ENCODE data around the gene TGFBRAP1.
"Not testable (repeated sequence)": the region's sequence is repeated elsewhere in the genome, so short reads cannot be mapped to it uniquely, and the experiment has no call there.

Gene TGFBRAP1

GRCh38 chr2:105357122-105357521 is 27.6 kb upstream of the TGFBRAP1 start:
- DNase-seq: no peak

GRCh38 chr2:105344704-105345345 is 15.3 kb upstream of the TGFBRAP1 start:
- no peak for DNase-seq

DNA sequence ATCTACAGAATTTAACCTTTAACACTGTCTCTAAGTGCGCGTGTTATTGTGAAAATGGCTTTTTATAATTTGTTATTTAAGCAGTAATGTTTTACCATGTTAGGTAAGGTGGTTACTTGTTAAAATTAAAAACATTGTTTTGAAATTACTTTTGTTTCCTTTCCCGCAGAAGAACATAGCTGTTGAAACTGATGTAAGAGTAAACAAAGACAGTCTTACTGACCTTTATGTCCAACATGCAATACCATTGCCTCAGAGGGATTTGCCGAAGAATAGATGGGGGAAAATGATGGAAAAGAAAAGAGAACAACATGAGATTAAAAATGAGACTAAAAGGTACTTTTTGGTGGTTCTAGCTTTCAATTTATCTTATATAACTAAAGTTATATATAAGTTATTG is 9.9 kb upstream of the TGFBRAP1 start:
- no peak for DNase-seq

- no peak for DNase-seq
Observed at GRCh38 chr2:105338020-105338385, 8.5 kb upstream of the TGFBRAP1 start.

GRCh38 chr2:105337122-105338019 is 7.8 kb upstream of the TGFBRAP1 start, which contains the start of gene C2orf49:
TSS of gene C2orf49 (plus strand) at chr2:105337540. CDS start at chr2:105337588, 48 bp downstream.
- DNase-seq: peak; percentile 58 to 98 (median 81)

DNA sequence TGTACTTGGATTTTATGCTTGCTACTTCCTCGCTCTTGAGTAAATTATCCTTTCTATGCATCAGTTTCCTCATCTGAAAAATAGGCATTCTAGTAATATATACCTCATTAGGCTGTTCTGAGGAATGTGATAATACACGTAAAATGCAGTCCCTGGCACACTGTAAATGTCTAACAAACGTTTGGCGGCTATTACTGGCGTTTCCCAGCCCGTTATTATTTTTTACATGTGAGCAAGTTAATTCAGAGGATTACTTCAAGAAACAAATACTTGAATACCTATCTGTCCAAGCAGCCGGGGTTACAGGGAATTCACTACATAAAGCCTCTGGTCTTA is 7.2 kb upstream of the TGFBRAP1 start:
- no peak for DNase-seq

GRCh38 chr2:105335469-105335868 is 5.9 kb upstream of the TGFBRAP1 start:
- no peak for DNase-seq

DNA sequence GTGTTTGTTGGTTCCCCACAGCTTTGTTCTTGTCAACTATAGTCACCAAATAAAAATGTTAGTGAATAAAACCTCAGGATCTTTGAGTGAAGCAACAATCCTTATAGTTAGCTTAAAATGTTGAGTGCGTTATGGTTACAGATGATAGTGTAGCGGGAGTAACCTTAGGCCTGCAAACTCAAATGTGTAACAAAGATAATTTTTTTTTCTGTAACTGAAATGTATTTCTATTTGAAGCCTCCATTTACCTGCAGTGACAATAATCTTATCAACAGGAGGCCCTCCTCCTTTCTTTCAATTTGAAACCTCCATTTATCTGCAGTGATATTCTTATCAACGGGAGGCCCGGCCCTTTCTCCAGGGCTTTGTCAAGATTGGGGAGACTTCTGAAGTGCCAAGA is 4.7 kb upstream of the TGFBRAP1 start:
- DNase-seq: no peak

- no peak for DNase-seq
Observed at GRCh38 chr2:105330681-105331375, 1.3 kb upstream of the TGFBRAP1 start.

- DNase-seq: peak in 9 of 51 donors; percentile 12 to 42 (median 24)
Observed at GRCh38 chr2:105329197-105329554, 359 bp downstream of the TGFBRAP1 start.

GRCh38 chr2:105328281-105329196 is 996 bp downstream of the TGFBRAP1 start:
- peak in 17 of 51 donors; percentile 11 to 63 (median 28) for DNase-seq

DNA sequence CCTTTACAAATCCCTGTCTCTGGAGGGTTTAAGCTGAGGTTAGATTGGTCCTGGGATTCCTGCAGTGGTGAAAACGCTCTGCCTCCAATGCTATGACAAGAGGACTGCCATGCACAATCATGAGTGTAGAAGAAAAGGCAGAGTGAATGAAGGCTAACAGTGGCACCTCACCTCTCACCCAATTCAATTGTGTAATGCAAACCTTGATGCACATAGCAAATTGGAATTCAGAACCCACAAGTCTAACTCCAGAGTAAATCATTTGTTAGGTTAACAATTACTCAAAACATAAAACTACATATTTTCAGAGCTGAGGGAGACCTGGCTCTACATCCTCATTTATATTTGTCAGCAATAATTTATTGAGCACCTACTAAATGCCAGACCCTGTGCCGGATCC is 1.8 kb downstream of the TGFBRAP1 start:
- no peak for DNase-seq

- not testable (repeated sequence) for DNase-seq
Observed at GRCh38 chr2:105327271-105327670, 2.3 kb downstream of the TGFBRAP1 start.

GRCh38 chr2:105325389-105325963 is 4.1 kb downstream of the TGFBRAP1 start:
- no peak for DNase-seq

DNA sequence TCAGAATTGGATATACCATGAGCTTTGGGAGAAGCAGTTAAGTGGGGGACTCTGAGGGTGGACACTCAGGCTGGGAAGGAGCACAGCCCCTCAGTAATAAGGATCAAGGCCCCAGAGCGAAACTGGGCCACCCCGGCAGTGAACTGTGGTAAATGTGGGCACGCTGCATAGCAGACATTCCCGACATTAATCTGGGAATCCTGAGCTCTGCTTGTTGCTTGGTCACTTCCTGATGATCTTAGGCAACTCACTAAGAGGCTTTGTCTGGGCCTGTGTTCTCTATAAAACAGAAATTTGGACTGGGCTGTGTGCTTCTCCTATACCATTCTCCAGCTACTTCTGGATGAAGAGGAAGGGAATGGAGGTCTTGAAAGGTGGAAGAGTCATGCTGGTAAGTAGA is 4.8 kb downstream of the TGFBRAP1 start:
- DNase-seq: no peak

GRCh38 chr2:105324101-105324500 is 5.4 kb downstream of the TGFBRAP1 start:
- no peak for DNase-seq

DNA sequence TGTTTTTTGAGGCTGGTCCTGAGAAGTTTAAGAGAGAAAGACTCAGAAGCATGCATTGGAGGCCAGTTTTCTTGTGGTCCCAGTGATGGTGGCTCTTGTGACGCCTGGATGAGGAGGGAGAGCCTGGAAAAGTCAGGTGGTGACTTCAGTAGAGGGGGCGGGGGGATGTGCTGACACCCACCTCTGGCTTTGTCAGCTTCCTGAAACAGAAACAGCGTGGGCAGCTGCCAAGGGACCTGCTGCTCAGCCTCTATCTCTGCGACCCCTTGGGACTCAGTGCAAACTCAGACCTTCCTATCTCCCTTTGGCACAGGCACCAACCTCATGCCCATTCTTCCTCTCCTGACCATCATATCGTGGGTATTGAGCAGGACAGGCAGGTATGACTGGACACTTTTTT is 6.4 kb downstream of the TGFBRAP1 start:
- DNase-seq: no peak

GRCh38 chr2:105321875-105322646 is 7.5 kb downstream of the TGFBRAP1 start:
- no peak for DNase-seq

GRCh38 chr2:105320651-105321215 is 8.8 kb downstream of the TGFBRAP1 start:
- no peak for DNase-seq

DNA sequence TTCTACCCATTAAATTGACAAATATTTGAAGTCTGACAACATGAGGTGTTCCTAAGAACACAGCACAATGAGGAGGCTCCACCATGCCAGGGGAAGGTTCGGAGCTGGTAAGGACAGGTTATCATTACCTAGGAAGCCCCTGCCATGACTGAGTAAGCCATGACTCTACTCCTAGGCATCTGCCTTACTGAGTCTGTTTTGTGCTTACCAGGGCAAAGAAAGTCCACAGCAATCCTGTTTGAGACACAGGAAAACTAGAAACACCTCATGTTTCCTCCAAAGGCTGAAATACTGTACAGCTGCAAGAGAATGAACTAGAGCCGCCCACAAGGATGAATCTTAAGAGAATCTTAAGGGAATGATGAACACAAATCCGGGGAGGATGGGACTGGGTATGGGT is 11.6 kb downstream of the TGFBRAP1 start:
- no peak for DNase-seq
